HK-2 (cell line): Measurements from ENCODE around the gene TTC34.

ENCODE experiments used
- DNase-seq: peaks from one replicate; pipeline ENCODE4 v3.0.0-alpha.2; 2018; ENCODE audit not compliant: unreplicated experiment

TTC34 gene

GRCh38 chr1:2642560-2643413 lies 158.7 kb downstream of the TTC34 start:
- peak; percentile 88 for DNase-seq

GRCh38 chr1:2642131-2642559 lies 159.3 kb downstream of the TTC34 start:
- no peak for DNase-seq

- no peak for DNase-seq
These were observed 159.9 kb downstream of the TTC34 start for GRCh38 chr1:2641381-2642130.

GRCh38 chr1:2640626-2641025 lies 160.9 kb downstream of the TTC34 start:
- DNase-seq: no peak

- no peak for DNase-seq
These were observed 161.6 kb downstream of the TTC34 start for GRCh38 chr1:2639607-2640521.

- no peak for DNase-seq
These were observed 162.3 kb downstream of the TTC34 start for GRCh38 chr1:2639203-2639602.

- DNase-seq: no peak
These were observed 162.9 kb downstream of the TTC34 start for GRCh38 chr1:2638466-2639115.

GRCh38 chr1:2637442-2638145 lies 163.9 kb downstream of the TTC34 start:
- DNase-seq: no peak

- DNase-seq: no peak
These were observed 164.8 kb downstream of the TTC34 start for GRCh38 chr1:2636733-2637132.

- no peak for DNase-seq
These were observed 166.0 kb downstream of the TTC34 start for GRCh38 chr1:2635361-2636010.

- no peak for DNase-seq
These were observed 167.5 kb downstream of the TTC34 start for GRCh38 chr1:2633936-2634491.

- DNase-seq: no peak
These were observed 168.0 kb downstream of the TTC34 start for GRCh38 chr1:2633366-2633935.

- no peak for DNase-seq
These were observed 168.7 kb downstream of the TTC34 start, which contains the start of gene MMEL1 for GRCh38 chr1:2632561-2633361. Gene MMEL1 (minus strand): TSS chr1:2633016. CDS start chr1:2629484, 3,532 bp downstream.

- no peak for DNase-seq
These were observed 169.5 kb downstream of the TTC34 start for GRCh38 chr1:2632051-2632430.

GRCh38 chr1:2631136-2632050 lies 170.1 kb downstream of the TTC34 start:
- DNase-seq: no peak

- no peak for DNase-seq
These were observed 170.9 kb downstream of the TTC34 start for GRCh38 chr1:2630498-2631135.
